ENCODE measurements around the gene TEX53. TPM values are rescaled to one million over a fixed set of nuclear protein-coding genes. Genes with fewer than 3 reads are reported as not detected.

TEX53 gene
- total RNA-seq, 1 experiment from 2014 or later = not detected

DNA sequence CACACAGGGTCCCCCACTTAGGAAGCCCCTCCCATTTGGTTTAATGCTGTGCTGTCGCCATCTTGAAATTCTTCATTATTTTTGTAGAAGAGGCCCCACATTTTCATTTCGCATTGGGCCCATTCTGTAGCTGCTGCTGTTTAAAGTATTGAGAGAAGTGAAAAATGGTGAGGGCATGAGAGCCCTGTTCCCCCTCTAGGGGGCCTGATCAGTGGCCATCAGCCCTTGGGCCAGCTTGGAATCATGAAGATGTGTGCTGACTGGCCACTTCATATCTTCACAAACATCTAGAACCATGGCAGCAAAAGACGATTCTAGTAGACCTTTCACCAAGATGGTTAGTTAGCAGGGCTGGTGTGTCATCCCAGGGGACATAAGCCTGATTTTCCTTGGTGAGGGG is 43.2 kb downstream of the TEX53 start (continued):
- TF ChIP-seq, protein P1, sequence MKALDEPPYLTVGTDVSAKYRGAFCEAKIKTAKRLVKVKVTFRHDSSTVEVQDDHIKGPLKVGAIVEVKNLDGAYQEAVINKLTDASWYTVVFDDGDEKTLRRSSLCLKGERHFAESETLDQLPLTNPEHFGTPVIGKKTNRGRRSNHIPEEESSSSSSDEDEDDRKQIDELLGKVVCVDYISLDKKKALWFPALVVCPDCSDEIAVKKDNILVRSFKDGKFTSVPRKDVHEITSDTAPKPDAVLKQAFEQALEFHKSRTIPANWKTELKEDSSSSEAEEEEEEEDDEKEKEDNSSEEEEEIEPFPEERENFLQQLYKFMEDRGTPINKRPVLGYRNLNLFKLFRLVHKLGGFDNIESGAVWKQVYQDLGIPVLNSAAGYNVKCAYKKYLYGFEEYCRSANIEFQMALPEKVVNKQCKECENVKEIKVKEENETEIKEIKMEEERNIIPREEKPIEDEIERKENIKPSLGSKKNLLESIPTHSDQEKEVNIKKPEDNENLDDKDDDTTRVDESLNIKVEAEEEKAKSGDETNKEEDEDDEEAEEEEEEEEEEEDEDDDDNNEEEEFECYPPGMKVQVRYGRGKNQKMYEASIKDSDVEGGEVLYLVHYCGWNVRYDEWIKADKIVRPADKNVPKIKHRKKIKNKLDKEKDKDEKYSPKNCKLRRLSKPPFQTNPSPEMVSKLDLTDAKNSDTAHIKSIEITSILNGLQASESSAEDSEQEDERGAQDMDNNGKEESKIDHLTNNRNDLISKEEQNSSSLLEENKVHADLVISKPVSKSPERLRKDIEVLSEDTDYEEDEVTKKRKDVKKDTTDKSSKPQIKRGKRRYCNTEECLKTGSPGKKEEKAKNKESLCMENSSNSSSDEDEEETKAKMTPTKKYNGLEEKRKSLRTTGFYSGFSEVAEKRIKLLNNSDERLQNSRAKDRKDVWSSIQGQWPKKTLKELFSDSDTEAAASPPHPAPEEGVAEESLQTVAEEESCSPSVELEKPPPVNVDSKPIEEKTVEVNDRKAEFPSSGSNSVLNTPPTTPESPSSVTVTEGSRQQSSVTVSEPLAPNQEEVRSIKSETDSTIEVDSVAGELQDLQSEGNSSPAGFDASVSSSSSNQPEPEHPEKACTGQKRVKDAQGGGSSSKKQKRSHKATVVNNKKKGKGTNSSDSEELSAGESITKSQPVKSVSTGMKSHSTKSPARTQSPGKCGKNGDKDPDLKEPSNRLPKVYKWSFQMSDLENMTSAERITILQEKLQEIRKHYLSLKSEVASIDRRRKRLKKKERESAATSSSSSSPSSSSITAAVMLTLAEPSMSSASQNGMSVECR (CRISPR knock-in tag; IDR thresholded peaks at IDR 0.05; ENCODE audit: borderline replicate concordance) = no peak
- no peak for TF ChIP-seq RORB (CRISPR knock-in tag; IDR thresholded peaks at IDR 0.05)
- TF ChIP-seq ZNF396 (CRISPR knock-in tag; IDR thresholded peaks at IDR 0.05; ENCODE audit: borderline replicate concordance) = no peak

GRCh38 chr9:114613919-114614318 is 43.7 kb downstream of the TEX53 start:
- H3K27me3 Mint-ChIP-seq (ENCODE audit: low read depth) = peaks cover 22% of the 10 kb centered on the region
- H3K36me3 Mint-ChIP-seq = peaks cover 8% of the 10 kb centered on the region
- no peaks in the 10 kb centered on the region for H3K9me3 Mint-ChIP-seq
- H3K4me1 Mint-ChIP-seq = peaks cover 25% of the 10 kb centered on the region
- TF ChIP-seq, protein P2, sequence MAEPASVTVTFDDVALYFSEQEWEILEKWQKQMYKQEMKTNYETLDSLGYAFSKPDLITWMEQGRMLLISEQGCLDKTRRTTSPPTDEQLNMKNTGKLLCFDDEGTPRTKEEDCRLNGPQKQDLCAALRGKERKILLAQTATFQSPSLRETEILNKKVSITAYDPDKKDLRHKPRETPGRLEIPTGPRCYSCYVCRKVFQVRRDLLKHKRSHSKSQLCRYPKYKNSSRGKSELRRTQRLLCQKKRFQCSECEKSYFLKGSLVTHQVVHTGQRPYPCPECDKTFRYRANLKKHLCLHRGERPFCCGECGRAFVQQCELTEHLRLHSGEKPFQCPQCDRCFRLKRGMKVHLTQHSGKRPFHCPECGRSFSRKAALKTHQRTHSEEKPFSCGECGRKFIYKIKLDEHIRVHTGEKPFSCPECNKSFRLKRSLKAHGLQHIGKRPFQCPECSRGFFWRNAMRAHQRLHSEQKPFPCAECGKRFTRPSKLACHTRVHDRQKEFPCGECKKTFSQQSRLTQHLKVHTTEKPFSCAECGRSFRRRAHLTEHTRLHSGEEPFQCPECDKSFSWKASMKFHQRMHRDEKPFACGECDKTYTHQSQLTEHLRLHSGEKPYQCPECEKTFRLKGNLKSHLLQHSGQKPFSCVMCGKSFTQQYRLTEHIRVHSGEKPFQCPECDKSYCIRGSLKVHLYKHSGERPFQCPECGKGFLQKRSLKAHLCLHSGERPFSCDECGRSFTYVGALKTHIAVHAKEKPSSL (CRISPR knock-in tag; conservative IDR thresholded peaks at IDR 0.05) = no peak
- no peak for TF ChIP-seq FOXP4 (CRISPR knock-in tag; IDR thresholded peaks at IDR 0.05)
- TF ChIP-seq ZSCAN18 (CRISPR knock-in tag; IDR thresholded peaks at IDR 0.05) = no peak
- TF ChIP-seq ZNF671 (CRISPR knock-in tag; IDR thresholded peaks at IDR 0.05) = no peak
- no peak for TF ChIP-seq ELF4 (CRISPR knock-in tag; IDR thresholded peaks at IDR 0.05; ENCODE audit: low read depth)
- no peak for TF ChIP-seq MXD4 (CRISPR knock-in tag; IDR thresholded peaks at IDR 0.05; ENCODE audit: borderline replicate concordance)
- no peak for TF ChIP-seq TEAD4 (CRISPR knock-in tag; IDR thresholded peaks at IDR 0.05)
- TF ChIP-seq CBFB (CRISPR knock-in tag; IDR thresholded peaks at IDR 0.05; ENCODE audit: low read depth) = no peak
- TF ChIP-seq ZBTB43 (CRISPR knock-in tag; IDR thresholded peaks at IDR 0.05) = no peak
- TF ChIP-seq PRRX2 (CRISPR knock-in tag; IDR thresholded peaks at IDR 0.05) = no peak
- TF ChIP-seq SMAD3 (CRISPR knock-in tag; IDR thresholded peaks at IDR 0.05; ENCODE audit: borderline replicate concordance) = no peak
- no peak for TF ChIP-seq TCF7 (CRISPR knock-in tag; IDR thresholded peaks at IDR 0.05; ENCODE audit: low read depth)
- no peak for TF ChIP-seq HMGA2 (CRISPR knock-in tag; IDR thresholded peaks at IDR 0.05)
- TF ChIP-seq SP1 (CRISPR knock-in tag; conservative IDR thresholded peaks at IDR 0.05) = no peak
- TF ChIP-seq ZNF121 (CRISPR knock-in tag; IDR thresholded peaks at IDR 0.05) = no peak
- no peak for TF ChIP-seq AR (CRISPR knock-in tag; IDR thresholded peaks at IDR 0.05)
- TF ChIP-seq ZNF396 (CRISPR knock-in tag; IDR thresholded peaks at IDR 0.05; ENCODE audit: borderline replicate concordance) = no peak
- no peak overlapping the region for H3K4me3 Mint-ChIP-seq
- ATAC-seq (no peak), DNase-seq (ENCODE audit: low spot score) (no peak)
- H3K27ac Mint-ChIP-seq = no peak overlapping the region
- CTCF ChIA-PET = interaction anchor here (0.8 to 4.4 kb wide), 4 partner anchors 22 to 208 kb away, joined by 3 to 34 read pairs (median 4); partner anchors contain the start of gene ATP6V1G1
- POLR2A ChIA-PET = no interaction called here

Measured in WTC11 (cell line).